Ishikawa (cell line): ENCODE data around the gene ARHGEF3.

Experiments used
- CEBPB ChIP-seq: IDR thresholded peaks from 2 replicates; pipeline ENCODE4 v1.6.1; 2012
- CREB1 ChIP-seq: IDR thresholded peaks from 2 replicates; pipeline ENCODE4 v1.6.1; 2012; ENCODE audit warnings: low read depth
- EGR1 ChIP-seq: IDR thresholded peaks from 2 replicates; pipeline ENCODE4 v1.6.1; 2012
- EP300 ChIP-seq: IDR thresholded peaks from 2 replicates; pipeline ENCODE4 v1.6.1; 2012; ENCODE audit warnings: borderline replicate concordance
- FOXM1 ChIP-seq: IDR thresholded peaks from 2 replicates; pipeline ENCODE4 v1.6.1; 2012; ENCODE audit warnings: low read depth, borderline replicate concordance
- NFIC ChIP-seq: IDR thresholded peaks from 2 replicates; pipeline ENCODE4 v1.6.1; 2012
- RAD21 ChIP-seq: IDR thresholded peaks from 2 replicates; pipeline ENCODE4 v1.6.1; 2012; ENCODE audit warnings: low read depth
- TAF1 ChIP-seq: IDR thresholded peaks from 2 replicates; pipeline ENCODE4 v1.6.1; 2012; ENCODE audit warnings: low read depth, mild to moderate bottlenecking
- TCF12 ChIP-seq: IDR thresholded peaks from 2 replicates; pipeline ENCODE4 v1.6.1; 2012; ENCODE audit warnings: low read depth
- TEAD4 ChIP-seq: IDR thresholded peaks from 2 replicates; pipeline ENCODE4 v1.6.1; 2012
- YY1 ChIP-seq: IDR thresholded peaks from 2 replicates; pipeline ENCODE4 v1.6.1; 2012; ENCODE audit warnings: low read depth
- ZBTB7A ChIP-seq: IDR thresholded peaks from 2 replicates; pipeline ENCODE4 v1.6.1; 2012; ENCODE audit warnings: low read depth
- TF ChIP-seq, protein P1 (sequence below): IDR thresholded peaks from 2 replicates; pipeline ENCODE4 v1.6.1; 2012
- TF ChIP-seq, protein P2 (sequence below): IDR thresholded peaks from 2 replicates; pipeline ENCODE4 v1.6.1; 2012; ENCODE audit warnings: low read depth, mild to moderate bottlenecking
- TF ChIP-seq, protein P3 (sequence below): IDR thresholded peaks from 2 replicates; pipeline ENCODE4 v1.6.1; 2012

ARHGEF3 gene

DNA sequence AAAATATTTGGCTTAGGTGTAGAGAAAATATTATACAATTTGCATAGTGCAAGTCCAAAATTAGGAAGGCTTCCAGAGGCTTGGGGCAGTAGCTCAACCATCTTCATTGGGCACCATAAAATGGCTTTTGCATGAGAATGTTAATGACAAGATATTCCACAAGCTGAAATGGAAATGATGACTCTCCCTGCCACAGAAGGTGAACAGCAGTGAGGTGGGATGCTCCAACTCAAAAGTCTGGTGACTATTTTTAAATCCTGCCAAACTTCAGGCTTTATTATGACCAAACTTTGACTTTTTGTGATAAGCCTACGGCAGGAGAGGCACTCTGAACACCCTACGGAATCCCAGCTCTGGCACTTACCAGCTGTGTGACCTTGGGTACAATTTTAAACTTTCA, 37.6 kb downstream of the ARHGEF3 start:
- TF ChIP-seq RAD21 (no peak), EP300 (no peak), TCF12 (no peak), ZBTB7A (no peak), CREB1 (no peak), NFIC (no peak), FOXM1 (no peak), YY1 (no peak), CEBPB (no peak), EGR1 (no peak)
- TF ChIP-seq, protein P1, sequence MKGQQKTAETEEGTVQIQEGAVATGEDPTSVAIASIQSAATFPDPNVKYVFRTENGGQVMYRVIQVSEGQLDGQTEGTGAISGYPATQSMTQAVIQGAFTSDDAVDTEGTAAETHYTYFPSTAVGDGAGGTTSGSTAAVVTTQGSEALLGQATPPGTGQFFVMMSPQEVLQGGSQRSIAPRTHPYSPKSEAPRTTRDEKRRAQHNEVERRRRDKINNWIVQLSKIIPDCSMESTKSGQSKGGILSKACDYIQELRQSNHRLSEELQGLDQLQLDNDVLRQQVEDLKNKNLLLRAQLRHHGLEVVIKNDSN: no peak
- TF ChIP-seq, protein P2, sequence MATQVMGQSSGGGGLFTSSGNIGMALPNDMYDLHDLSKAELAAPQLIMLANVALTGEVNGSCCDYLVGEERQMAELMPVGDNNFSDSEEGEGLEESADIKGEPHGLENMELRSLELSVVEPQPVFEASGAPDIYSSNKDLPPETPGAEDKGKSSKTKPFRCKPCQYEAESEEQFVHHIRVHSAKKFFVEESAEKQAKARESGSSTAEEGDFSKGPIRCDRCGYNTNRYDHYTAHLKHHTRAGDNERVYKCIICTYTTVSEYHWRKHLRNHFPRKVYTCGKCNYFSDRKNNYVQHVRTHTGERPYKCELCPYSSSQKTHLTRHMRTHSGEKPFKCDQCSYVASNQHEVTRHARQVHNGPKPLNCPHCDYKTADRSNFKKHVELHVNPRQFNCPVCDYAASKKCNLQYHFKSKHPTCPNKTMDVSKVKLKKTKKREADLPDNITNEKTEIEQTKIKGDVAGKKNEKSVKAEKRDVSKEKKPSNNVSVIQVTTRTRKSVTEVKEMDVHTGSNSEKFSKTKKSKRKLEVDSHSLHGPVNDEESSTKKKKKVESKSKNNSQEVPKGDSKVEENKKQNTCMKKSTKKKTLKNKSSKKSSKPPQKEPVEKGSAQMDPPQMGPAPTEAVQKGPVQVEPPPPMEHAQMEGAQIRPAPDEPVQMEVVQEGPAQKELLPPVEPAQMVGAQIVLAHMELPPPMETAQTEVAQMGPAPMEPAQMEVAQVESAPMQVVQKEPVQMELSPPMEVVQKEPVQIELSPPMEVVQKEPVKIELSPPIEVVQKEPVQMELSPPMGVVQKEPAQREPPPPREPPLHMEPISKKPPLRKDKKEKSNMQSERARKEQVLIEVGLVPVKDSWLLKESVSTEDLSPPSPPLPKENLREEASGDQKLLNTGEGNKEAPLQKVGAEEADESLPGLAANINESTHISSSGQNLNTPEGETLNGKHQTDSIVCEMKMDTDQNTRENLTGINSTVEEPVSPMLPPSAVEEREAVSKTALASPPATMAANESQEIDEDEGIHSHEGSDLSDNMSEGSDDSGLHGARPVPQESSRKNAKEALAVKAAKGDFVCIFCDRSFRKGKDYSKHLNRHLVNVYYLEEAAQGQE: no peak

DNA sequence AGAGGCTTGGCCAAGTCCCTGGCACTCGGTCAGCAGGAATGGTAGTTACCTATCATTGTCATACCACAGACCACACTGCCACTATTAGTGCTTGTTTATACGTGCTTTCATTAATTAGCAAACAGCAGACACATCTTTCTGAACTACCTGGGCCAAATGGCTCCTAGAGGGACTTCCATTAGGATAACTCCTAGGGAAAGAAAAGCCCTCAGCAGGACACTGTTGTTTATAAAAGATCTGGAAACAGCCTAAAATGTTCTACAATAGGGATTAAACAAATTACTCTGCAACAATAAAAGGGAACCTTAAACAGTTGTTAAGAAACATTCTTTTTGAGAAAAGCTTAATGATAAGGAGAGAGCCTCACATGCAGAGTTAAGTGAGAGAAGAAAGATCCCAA, 38.5 kb downstream of the ARHGEF3 start:
- TF ChIP-seq YY1: no peak
- TF ChIP-seq, protein P1: no peak
- no peak for TF ChIP-seq CEBPB
- no peak for TF ChIP-seq EP300

DNA sequence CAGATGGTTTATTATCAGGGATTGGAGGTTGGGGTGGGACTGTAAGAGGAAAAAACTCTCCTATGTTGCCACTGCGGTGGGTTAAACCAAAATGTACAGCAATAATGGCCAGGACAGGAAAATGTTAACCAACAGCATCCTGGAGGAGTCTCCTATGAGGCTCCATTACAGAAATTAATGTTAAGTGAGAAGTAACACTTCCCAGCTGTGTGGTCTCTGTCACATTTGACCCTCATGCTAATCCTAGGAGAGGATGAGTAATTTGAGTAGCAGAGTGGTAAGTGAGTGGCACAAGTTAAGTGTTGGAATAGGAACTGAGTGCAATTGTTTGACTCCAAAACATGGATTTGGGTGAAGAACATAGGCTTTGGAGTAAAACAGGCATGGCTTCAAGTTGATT, 39.0 kb downstream of the ARHGEF3 start:
- no peak for TF ChIP-seq TCF12
- TF ChIP-seq EGR1: no peak
- TF ChIP-seq, protein P2: no peak
- TF ChIP-seq, protein P3, sequence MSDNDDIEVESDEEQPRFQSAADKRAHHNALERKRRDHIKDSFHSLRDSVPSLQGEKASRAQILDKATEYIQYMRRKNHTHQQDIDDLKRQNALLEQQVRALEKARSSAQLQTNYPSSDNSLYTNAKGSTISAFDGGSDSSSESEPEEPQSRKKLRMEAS: no peak
- TF ChIP-seq TAF1: no peak
- TF ChIP-seq RAD21: no peak
- no peak for TF ChIP-seq FOXM1
- no peak for TF ChIP-seq CEBPB
- TF ChIP-seq, protein P1: no peak
- no peak for TF ChIP-seq YY1
- no peak for TF ChIP-seq NFIC
- TF ChIP-seq TEAD4: no peak
- TF ChIP-seq CREB1: no peak
- TF ChIP-seq ZBTB7A: no peak
- TF ChIP-seq EP300: no peak

DNA sequence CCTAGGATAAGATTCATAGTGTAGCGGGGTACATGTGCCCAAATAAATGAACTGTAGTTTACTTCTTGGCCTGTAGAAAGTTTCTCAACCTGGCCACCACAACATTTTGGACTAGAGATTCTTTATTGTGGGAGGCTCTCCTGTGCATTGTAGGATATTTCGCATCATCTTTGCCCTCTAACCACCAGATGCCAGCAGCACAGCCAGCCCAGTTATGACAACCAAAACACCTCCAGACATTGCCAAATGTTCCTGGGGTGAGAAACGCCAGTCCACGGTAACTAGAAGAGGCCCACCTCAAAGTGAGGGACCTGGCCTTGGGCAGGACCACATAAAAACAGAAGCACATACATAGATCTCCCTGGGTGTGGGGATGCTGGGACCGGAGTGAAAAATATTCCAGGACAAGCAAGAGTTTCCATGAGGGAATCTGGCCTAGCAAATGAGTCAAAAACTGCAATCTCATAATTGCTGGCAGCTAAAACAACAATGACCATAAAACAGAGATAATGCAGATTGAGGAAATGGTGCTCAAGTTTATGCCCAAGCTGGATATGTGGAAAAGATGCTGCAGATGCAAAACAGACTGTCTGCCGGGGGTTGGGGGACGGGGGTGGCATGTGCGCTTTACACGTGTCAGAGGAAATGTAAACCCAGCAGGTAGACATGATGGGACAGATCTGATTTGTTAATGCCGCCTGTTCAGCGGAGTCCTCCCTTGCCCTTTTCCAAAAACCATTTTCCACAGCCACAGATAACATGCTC, 39.7 kb downstream of the ARHGEF3 start:
- TF ChIP-seq EP300 (no peak), EGR1 (no peak), RAD21 (no peak), TCF12 (no peak), NFIC (no peak), CEBPB (no peak), ZBTB7A (no peak), CREB1 (no peak)
- TF ChIP-seq, protein P3: no peak
- TF ChIP-seq, protein P1: no peak

DNA sequence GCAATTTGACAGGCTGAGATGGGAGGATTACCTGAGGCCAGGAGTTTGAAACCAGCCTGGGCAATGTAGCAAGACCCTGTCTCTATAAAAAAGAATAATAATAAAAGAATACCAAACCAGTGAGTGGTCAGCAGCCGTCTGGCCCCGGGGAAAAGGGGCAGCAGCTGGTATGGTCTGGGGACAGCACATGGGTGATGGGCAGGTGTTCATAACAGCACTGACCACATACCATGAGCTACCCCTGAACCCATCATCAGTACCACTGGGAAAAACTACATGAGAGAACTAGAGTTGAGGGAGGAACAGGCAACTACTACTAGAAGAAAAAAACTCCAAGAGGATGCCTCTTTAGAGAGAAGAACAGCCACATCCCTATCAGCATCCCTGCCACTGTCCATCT, 40.7 kb downstream of the ARHGEF3 start:
- TF ChIP-seq, protein P2: no peak
- TF ChIP-seq YY1 (no peak), CREB1 (no peak), ZBTB7A (no peak), TAF1 (no peak), RAD21 (no peak), TCF12 (no peak), FOXM1 (no peak), TEAD4 (no peak), CEBPB (no peak), NFIC (no peak), EP300 (no peak), EGR1 (no peak)
- TF ChIP-seq, protein P3: no peak
- TF ChIP-seq, protein P1: no peak
